Tibial artery (tissue), 4 donors: ENCODE results near the gene AQP12A.

Source experiments
- DNase-seq, 2 donors: peaks; one replicate each; pipeline ENCODE4 v3.0.0-alpha.2; 2019
- H3K27ac ChIP-seq, 2 donors: fragments of 200-600 bp; sonication (generic) in 1 of 2; 1 replicate in 1 of 2; 2 replicates in 1 of 2; pipeline ENCODE4 v1.5.1; 2018 to 2019; ENCODE audit warnings: mild to moderate bottlenecking in 1 of 2
- H3K27me3 ChIP-seq, 2 donors: fragments of 200-600 bp; sonication (generic) in 1 of 2; one replicate each; pipeline versions ENCODE4 v1.5.1 to v1.6.0; 2016 to 2019
- H3K36me3 ChIP-seq, 3 donors: fragments of 200-600 bp; sonication (generic) in 2 of 3; one replicate each; pipeline ENCODE4 v1.5.1; 2016 to 2019; ENCODE audit warnings: mild to moderate bottlenecking in 2 of 3
- H3K4me1 ChIP-seq, 4 donors: fragments of 200-600 bp; sonication (generic) in 2 of 4; 1 replicate in 3 of 4; 2 replicates in 1 of 4; pipeline ENCODE4 v1.5.1; 2016 to 2019
- H3K4me3 ChIP-seq, 2 donors: fragments of 200-600 bp; sonication (generic) in 1 of 2; 1 replicate in 1 of 2; 2 replicates in 1 of 2; pipeline ENCODE4 v1.5.1; 2018 to 2019; ENCODE audit warnings: mild to moderate bottlenecking in 2 of 2
- H3K9me3 ChIP-seq, 3 donors: fragments of 200-600 bp; sonication (generic) in 1 of 3; one replicate each; pipeline ENCODE4 v1.5.1; 2016 to 2019
- CTCF ChIP-seq, 2 experiments: fragments of 200-600 bp in 1 of 2; fragments of 450-650 bp in 1 of 2; IDR thresholded peaks; one replicate each; pipeline ENCODE4 v1.5.1; 2017 to 2019; ENCODE audit warnings: antibody characterized with exemption in 2 of 2, mild to moderate bottlenecking in 1 of 2, moderate library complexity in 1 of 2
- intact Hi-C: fragments of 100-400 bp; cut with DNase I; formaldehyde crosslinking; loops from one replicate; pipeline ENCODE4 v1.15.0; 2023; ENCODE audit warnings: low total_unique reads

The AQP12A gene

DNA sequence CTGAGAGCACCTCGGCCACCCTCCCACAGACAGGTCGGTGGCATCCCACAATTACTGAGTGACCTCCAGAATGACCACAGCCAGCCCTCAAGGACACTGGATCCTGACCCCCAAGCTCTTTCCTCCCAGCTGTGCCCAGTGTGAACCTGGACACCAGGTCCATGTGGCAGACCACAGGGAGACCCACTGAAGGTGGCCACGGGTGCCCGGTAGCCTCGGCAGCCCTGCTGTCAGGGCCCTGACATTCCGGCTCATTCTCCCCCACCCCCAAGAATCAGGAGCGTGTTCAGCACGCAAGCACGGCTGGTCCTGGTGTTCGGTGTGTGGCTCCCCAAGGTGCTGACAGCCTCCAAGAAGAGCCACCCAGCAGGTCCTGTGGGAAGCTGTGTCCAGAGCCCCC lies 32.8 kb downstream of the AQP12A start:
- Histone ChIP-seq H3K9me3 (no peaks in the 10 kb centered on the region), H3K36me3 (no peaks in the 10 kb centered on the region), H3K4me1 (no peaks in the 10 kb centered on the region), H3K4me3 (no peak overlapping the region), H3K27me3 (peaks cover 0 to 43% of the 10 kb centered on the region in 2 donors), H3K27ac (no peak overlapping the region)
- no peak for TF ChIP-seq CTCF (IDR thresholded peaks at IDR 0.05)
- DNase-seq: no peak
- intact Hi-C loops: no loop called here

- DNase-seq: no peak
- TF ChIP-seq CTCF (IDR thresholded peaks at IDR 0.05): no peak
- Histone ChIP-seq H3K9me3 (no peaks in the 10 kb centered on the region), H3K27me3 (peaks cover 0 to 47% of the 10 kb centered on the region in 2 donors), H3K4me1 (no peaks in the 10 kb centered on the region), H3K4me3 (no peak overlapping the region), H3K36me3 (no peaks in the 10 kb centered on the region), H3K27ac (no peak overlapping the region)
- intact Hi-C loops: no loop called here
Observed at GRCh38 chr2:240725266-240725665, 33.6 kb downstream of the AQP12A start.

DNA sequence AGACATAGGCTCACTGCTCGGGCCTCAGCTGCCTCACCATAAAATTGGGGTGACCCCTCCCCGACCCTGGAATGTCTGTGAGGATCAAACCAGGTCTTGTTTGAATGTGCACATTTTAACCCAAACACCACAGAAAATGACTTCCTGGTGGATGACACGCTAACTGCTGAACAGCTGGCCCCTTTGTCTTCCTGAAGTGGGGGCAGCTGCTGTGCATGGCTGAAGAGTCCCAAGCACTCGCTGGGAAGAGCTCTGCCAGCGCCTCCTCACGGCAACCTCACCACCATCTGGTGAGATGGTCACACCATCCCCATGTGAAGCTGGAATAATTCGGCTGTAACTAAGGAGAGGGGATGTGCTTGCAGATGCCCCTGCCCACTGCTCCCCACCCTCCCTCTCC lies 34.0 kb downstream of the AQP12A start:
- no peaks in the 10 kb centered on the region for H3K9me3 ChIP-seq
- H3K27ac ChIP-seq: no peak overlapping the region
- H3K27me3 ChIP-seq: peaks cover 0 to 51% of the 10 kb centered on the region in 2 donors
- no peaks in the 10 kb centered on the region for H3K36me3 ChIP-seq
- no peak for DNase-seq
- no peak for TF ChIP-seq CTCF (IDR thresholded peaks at IDR 0.05)
- H3K4me3 ChIP-seq: no peak overlapping the region
- H3K4me1 ChIP-seq: no peaks in the 10 kb centered on the region
- intact Hi-C loops: no loop called here

DNA sequence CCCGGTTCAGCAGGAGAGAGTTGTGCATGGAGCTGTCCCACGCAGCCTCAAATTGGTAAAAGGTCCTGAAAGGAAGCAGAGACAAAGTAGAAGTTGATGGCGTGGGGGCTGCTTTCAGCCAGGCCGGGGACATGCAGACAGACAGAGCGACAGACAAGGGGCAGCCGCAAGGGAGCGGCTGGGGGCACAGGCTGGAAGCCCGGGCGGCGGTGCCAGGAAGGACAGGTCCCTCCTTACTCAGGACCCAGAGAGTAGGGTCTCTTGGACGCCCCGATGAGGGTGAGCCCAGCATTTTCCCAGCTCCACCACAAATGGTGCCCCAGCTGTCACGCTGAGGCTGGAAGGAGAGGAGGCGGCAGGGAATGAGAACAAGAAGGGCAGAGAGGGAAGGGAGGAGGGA lies 35.2 kb downstream of the AQP12A start:
- no peaks in the 10 kb centered on the region for H3K9me3 ChIP-seq
- no peaks in the 10 kb centered on the region for H3K36me3 ChIP-seq
- no peak for TF ChIP-seq CTCF (IDR thresholded peaks at IDR 0.05)
- intact Hi-C loops: no loop called here
- no peak for DNase-seq
- no peak overlapping the region for H3K27ac ChIP-seq
- H3K27me3 ChIP-seq: peaks cover 0 to 50% of the 10 kb centered on the region in 2 donors
- H3K4me1 ChIP-seq: no peaks in the 10 kb centered on the region
- no peak overlapping the region for H3K4me3 ChIP-seq

DNA sequence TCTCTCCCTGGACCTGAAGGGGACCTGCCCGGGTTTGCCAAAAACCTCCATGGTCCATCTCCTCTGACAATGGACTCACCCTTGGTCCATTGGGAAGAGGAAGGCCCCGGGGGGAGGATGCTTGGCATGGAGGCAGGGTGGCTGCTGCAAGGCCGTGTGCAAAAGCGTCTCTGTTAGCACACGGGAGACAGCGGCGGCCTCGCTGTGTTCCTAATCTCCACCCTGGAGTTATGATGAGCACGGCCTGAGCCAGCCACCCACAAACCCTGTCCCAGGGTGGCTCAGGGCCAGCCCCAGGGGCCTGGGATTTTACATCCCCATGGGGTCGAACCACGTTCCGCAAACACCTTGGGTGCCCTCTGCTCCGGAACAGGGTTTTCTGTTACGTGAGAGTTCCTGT lies 35.8 kb downstream of the AQP12A start:
- intact Hi-C loops: no loop called here
- Histone ChIP-seq H3K4me1 (no peaks in the 10 kb centered on the region), H3K36me3 (no peaks in the 10 kb centered on the region), H3K9me3 (no peaks in the 10 kb centered on the region), H3K27me3 (peaks cover 0 to 49% of the 10 kb centered on the region in 2 donors), H3K4me3 (no peak overlapping the region), H3K27ac (no peak overlapping the region)
- TF ChIP-seq CTCF (IDR thresholded peaks at IDR 0.05): no peak
- DNase-seq: no peak

DNA sequence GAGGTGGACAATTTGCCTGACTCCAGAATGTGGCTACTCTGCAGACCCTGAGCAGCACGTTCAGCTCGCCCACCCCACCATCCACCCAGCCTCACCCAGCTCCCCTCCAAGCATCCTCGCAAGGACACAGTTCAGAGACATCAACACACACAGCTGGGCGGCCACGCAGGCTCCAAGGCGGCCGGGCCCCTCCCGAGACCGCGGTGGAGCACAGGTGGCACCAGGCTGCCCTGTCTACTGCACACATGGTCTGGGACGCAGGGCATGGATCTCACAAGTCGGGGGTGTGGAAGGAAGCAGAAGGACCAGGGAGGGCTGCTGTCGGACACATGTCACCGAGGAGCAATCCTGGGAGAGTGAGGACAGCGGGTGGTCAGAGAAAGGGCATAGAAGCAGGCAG lies 36.2 kb downstream of the AQP12A start:
- TF ChIP-seq CTCF (IDR thresholded peaks at IDR 0.05): no peak
- Histone ChIP-seq H3K4me3 (no peak overlapping the region), H3K27ac (no peak overlapping the region), H3K27me3 (peaks cover 0 to 49% of the 10 kb centered on the region in 2 donors), H3K36me3 (no peaks in the 10 kb centered on the region), H3K4me1 (no peaks in the 10 kb centered on the region), H3K9me3 (no peaks in the 10 kb centered on the region)
- DNase-seq: no peak
- intact Hi-C loops: no loop called here
